ENCODE data around the gene CAV3. TPM values are rescaled to one million over a fixed set of nuclear protein-coding genes. Genes with fewer than 3 reads are reported as not detected.

Gene CAV3
- total RNA-seq, 1 donor from 2014 or later, result 27.5 TPM

GRCh38 chr3:8757551-8758518 lies 24.2 kb downstream of the CAV3 start:
- intact Hi-C loops (cut with DNase I), result no loop called here
- no peak for DNase-seq
- peak; percentile 39 for ATAC-seq (ENCODE audit: poor library complexity)

- ATAC-seq (ENCODE audit: poor library complexity), result no peak
- DNase-seq, result no peak
- intact Hi-C loops (cut with DNase I), result no loop called here
Observed at GRCh38 chr3:8759038-8759707, 25.6 kb downstream of the CAV3 start.

- intact Hi-C loops (cut with DNase I), result loop anchor here (10.0 kb wide), 1 partner anchor 95 kb away; no protein-coding TSS in a partner anchor
- ATAC-seq (ENCODE audit: poor library complexity), result no peak
- DNase-seq, result no peak
Observed at GRCh38 chr3:8760091-8760490, 26.5 kb downstream of the CAV3 start.

GRCh38 chr3:8760506-8760905 lies 26.9 kb downstream of the CAV3 start:
- no peak for DNase-seq
- no peak for ATAC-seq (ENCODE audit: poor library complexity)
- intact Hi-C loops (cut with DNase I), result loop anchor here (10.0 kb wide), 1 partner anchor 96 kb away; no protein-coding TSS in a partner anchor

DNA sequence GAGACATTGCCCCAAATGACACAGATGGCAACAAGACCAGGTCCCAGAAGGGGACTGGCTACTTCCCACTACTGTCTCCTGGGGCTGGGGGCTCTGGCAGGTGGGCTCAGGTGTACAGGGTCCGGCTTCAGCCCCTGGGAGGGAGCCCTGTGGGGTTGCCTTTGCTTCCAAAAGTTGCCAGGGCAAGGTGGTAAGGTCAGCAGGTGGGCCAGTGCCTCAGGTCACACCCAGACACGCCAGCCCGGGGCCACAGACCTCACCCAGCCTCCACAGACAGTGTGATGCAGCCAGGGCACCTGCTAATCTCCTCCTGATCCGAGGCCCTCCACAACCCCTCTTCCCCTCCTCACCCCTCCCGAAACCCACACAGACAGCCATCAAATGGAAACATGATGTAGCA lies 28.3 kb downstream of the CAV3 start:
- intact Hi-C loops (cut with DNase I), result loop anchor here (10.0 kb wide), 1 partner anchor 97 kb away; no protein-coding TSS in a partner anchor
- DNase-seq (no peak), ATAC-seq (ENCODE audit: poor library complexity) (no peak)

DNA sequence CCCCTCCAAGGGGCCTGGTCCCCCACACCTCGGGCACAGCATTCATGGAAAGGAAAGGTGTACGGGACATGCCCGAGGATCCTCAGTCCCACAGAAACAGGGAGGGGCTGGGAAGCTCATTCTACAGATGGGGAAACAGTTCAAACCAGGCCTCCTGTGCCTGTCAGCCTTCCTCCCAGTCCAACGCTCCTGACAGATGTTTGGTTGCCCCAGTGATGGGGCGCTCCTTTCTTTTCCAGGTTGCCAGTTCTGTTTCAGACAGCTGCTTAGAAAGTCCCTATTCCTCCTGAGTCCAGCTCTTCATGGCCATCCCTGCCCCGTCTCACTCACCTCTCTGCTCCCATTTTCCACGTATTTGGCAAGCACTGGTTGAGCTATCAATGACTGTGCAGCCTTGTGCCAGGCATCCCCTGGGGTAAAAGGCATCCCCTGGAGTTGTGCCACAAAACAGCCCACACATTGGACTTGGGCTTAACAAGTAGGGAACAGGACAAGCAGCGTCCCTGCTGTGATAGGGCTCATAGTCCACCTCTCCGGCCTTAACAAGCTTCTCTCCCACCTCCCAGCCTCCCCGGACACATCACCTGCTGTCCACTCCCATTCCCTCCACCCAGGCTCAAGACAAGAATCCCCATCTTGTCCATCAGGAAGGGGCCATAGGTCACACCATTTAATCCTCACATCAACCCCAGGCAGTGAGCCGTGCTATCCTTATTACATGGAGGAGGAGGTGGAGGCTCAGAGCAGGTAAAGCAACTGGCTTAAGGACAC lies 29.2 kb downstream of the CAV3 start:
- intact Hi-C loops (cut with DNase I), result loop anchor here (10.0 kb wide), 1 partner anchor 98 kb away; no protein-coding TSS in a partner anchor
- no peak for DNase-seq
- no peak for ATAC-seq (ENCODE audit: poor library complexity)

DNA sequence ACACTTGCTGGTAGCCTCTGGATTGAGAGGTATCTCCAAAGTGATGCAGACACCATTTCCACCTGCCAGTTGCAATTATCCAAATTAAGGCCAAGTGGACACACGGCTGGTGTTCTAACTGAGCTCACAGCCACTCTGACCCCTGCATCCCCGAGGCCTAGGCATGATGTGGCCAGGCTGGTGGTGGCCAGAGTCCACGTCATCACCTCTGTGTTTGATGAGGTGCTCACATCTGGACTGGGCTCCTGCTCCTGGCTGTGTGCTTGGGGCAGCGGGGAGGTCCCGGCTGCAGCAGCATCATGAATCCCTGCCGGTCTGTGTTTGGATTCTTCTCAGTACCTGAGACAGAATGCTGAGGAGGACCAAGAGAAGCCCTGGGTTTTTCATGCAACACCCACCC lies 30.9 kb downstream of the CAV3 start:
- DNase-seq (no peak), ATAC-seq (ENCODE audit: poor library complexity) (no peak)
- intact Hi-C loops (cut with DNase I), result loop anchor here (10.0 kb wide), 1 partner anchor 100 kb away; no protein-coding TSS in a partner anchor

GRCh38 chr3:8765528-8765927 lies 31.9 kb downstream of the CAV3 start:
- no peak for ATAC-seq (ENCODE audit: poor library complexity)
- no peak for DNase-seq
- intact Hi-C loops (cut with DNase I), result loop anchor here (10.0 kb wide), 1 partner anchor 101 kb away; no protein-coding TSS in a partner anchor

GRCh38 chr3:8766148-8766547 lies 32.5 kb downstream of the CAV3 start:
- DNase-seq (no peak), ATAC-seq (ENCODE audit: poor library complexity) (no peak)
- intact Hi-C loops (cut with DNase I), result loop anchor here (10.0 kb wide), 1 partner anchor 101 kb away; no protein-coding TSS in a partner anchor

DNA sequence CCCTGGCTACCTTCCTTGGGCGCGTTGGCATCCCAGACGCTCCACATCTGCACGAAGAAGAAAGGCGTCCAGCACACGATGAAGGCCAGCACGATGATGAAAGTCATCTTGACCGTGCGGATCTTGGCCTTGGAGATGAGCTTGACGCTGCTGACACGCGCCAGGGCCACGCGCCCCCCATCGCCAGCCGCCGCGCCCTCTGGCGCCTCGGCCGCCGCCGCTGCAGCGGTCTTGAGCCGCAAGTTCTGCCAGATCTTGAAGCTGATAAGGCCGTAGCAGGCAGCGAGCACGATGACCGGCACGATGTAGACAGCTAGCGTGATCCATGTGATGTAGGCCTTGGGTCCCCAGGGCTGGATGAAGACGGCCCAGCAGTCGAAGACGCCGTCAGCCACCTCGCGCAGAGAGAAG lies 33.7 kb downstream of the CAV3 start:
- no peak for DNase-seq
- intact Hi-C loops (cut with DNase I), result loop anchor here (10.0 kb wide), 1 partner anchor 102 kb away; no protein-coding TSS in a partner anchor

DNA sequence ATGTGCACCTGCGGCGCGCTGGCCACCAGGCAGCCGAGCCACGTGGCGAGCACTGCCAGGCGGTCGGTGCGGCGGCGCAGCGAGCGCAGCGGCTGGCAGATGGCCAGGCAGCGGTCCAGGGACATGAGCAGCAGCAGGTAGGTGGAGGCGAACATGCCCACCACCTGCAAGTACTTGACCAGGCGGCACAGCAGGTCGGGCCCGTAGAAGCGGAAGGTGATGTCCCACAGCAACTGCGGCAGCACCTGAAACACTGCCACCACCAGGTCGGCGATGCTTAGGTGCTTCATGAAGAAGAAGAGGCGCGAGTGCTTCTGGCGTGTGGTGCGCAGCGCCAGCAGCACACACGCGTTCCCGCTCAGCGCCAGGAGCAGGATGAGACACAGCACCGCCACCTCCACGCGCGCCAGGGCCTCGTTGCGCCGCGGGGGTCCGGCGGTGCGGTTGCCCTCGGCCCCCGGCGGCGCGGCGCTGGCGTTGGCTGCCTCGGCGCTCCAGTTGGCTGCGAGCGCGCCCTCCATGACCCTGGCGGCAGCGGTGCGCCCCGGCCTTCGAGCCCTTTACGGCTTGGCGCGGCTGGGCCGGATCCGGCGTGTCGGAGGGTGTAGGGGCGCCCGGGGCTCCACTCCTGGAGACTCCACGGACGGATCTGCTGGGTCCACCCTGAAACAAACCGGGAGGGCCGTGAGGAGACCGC lies 34.2 kb downstream of the CAV3 start:
- intact Hi-C loops (cut with DNase I), result loop anchor here (10.0 kb wide), 1 partner anchor 103 kb away; no protein-coding TSS in a partner anchor
- DNase-seq, result no peak
- ATAC-seq (ENCODE audit: poor library complexity), result peak; percentile 54

More for the DNA sequence above, 33.7 kb downstream of the CAV3 start:
- ATAC-seq (ENCODE audit: poor library complexity), result no peak

- intact Hi-C loops (cut with DNase I), result loop anchor here (10.0 kb wide), 1 partner anchor 104 kb away; no protein-coding TSS in a partner anchor
Observed at GRCh38 chr3:8768364-8769087, 34.9 kb downstream of the CAV3 start.

GRCh38 chr3:8769088-8769822 lies 35.7 kb downstream of the CAV3 start, which contains the start of gene OXTR:
TSS of gene OXTR (minus strand) at chr3:8769613. CDS start at chr3:8768187, 1,426 bp downstream.
- peak; percentile 95 for ATAC-seq (ENCODE audit: poor library complexity)
- peak; percentile 74 for DNase-seq
- intact Hi-C loops (cut with DNase I), result loop anchor here (10.0 kb wide), 1 partner anchor 104 kb away; no protein-coding TSS in a partner anchor

More at GRCh38 chr3:8768364-8769087, 34.9 kb downstream of the CAV3 start:
- ATAC-seq (ENCODE audit: poor library complexity) (peak; percentile 15), DNase-seq (no peak)

DNA sequence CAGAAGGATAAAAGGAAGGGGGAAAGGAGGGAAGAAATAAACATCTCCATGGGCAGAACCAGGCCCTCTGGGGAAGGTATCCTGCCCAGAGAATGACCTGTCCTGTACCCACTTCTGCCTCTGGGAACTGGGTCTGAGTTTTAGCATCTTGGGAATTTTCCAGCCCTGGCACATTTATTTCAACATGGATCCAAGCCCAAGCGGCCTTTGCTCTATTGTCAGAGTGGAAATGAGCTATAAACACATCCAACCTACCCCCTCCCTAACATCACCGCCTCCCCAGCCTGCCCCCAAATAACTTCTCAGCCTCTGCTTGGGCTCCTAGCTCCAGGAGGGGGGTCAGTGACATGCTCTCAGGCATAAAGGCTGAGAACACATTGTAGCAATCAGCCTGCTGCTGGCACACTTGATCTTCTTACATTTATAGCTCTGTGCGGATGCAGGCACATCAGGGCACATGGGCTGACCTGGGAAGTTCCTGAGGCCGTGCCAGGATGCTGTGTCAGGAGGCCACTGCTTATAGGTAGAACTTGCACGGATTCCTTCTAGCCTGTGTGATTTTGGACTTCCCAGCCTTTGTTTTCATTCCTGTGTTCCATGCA lies 40.4 kb downstream of the CAV3 start:
- intact Hi-C loops (cut with DNase I), result no loop called here
- DNase-seq (no peak), ATAC-seq (ENCODE audit: poor library complexity) (peak; percentile 54)

DNA sequence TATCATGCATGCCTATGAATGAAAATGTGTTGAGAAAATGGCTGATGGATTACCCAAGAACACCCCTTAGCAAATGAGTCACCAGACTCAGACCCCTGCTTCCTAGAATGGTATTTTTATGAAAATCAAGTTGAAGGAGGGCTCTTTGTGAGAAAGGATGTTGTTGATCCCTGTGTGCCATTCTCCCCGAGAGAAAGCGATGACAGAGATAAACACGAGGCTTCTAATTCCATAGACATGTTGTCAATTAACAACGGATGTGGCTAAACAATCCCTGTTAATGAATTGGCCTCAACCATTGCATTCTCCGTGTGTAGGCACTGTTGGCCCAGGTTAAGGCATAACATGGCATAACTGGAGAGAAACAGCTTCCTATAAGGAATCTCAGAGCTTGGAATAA lies 41.6 kb downstream of the CAV3 start:
- intact Hi-C loops (cut with DNase I), result no loop called here
- no peak for ATAC-seq (ENCODE audit: poor library complexity)

GRCh38 chr3:8775602-8776001 lies 42.0 kb downstream of the CAV3 start:
- intact Hi-C loops (cut with DNase I), result no loop called here
- ATAC-seq (ENCODE audit: poor library complexity) (no peak), DNase-seq (no peak)

More for the DNA sequence above, 41.6 kb downstream of the CAV3 start:
- no peak for DNase-seq

All from Right ventricle myocardium superior (tissue), 1 donor.